Measurements from ENCODE around the gene SYT13.

SYT13 gene

DNA sequence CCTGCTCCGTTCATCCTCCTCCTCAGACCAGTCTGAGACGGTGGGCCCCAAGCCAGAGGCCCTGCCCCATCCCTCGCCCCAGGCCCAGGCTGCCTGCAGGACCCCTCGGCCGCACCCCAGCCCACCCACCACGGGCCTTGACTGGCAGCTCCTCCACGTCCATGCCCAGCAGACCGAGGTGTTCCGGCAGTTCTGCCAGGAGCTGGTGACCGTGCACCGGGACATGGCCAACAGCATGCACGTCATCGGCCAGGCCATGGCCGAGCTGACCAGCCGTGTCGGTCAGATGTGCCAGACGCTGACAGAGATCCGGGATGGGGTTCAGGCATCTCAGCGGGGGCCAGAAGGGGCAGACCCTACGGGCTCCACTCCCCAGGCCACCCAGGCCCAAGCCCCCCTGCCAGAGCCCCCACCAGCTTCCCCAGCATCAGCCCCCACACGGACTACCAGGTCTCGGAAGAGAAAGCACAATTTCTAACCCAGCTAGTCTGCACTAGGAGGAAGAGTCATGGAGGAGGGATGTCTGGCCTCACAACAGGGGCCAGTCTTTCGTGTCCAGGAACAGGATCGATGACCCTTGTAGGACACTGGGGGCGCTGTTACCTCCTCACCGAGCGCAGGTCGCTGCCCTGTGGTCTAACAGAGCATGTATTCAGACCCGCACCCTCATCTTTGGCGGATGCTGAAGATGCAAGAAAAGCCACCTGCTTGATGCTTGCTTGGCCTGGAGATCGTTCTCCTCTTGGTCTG lies 73.4 kb downstream of the SYT13 start:
- no peak for DNase-seq (ENCODE audit: low spot score)
- CTCF ChIA-PET = interaction anchor here (0.5 to 1.1 kb wide), 3 partner anchors 54 to 818 kb away, joined by 3 read pairs; no protein-coding TSS in a partner anchor
- H3K27ac ChIP-seq = no peak overlapping the region
- TF ChIP-seq, protein P1, sequence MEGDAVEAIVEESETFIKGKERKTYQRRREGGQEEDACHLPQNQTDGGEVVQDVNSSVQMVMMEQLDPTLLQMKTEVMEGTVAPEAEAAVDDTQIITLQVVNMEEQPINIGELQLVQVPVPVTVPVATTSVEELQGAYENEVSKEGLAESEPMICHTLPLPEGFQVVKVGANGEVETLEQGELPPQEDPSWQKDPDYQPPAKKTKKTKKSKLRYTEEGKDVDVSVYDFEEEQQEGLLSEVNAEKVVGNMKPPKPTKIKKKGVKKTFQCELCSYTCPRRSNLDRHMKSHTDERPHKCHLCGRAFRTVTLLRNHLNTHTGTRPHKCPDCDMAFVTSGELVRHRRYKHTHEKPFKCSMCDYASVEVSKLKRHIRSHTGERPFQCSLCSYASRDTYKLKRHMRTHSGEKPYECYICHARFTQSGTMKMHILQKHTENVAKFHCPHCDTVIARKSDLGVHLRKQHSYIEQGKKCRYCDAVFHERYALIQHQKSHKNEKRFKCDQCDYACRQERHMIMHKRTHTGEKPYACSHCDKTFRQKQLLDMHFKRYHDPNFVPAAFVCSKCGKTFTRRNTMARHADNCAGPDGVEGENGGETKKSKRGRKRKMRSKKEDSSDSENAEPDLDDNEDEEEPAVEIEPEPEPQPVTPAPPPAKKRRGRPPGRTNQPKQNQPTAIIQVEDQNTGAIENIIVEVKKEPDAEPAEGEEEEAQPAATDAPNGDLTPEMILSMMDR (conservative IDR thresholded peaks at IDR 0.05; ENCODE audit: low read depth) = no peak
- POLR2A ChIA-PET (ENCODE audit: low non-redundant PET) = no interaction called here

GRCh38 chr11:45211732-45212131 lies 74.4 kb downstream of the SYT13 start:
- ChIA-PET POLR2A (ENCODE audit: low non-redundant PET) (no interaction called here), CTCF (interaction anchor here (0.6 kb wide), 1 partner anchor 819 kb away, joined by 3 read pairs; no protein-coding TSS in a partner anchor)
- DNase-seq (ENCODE audit: low spot score) = no peak
- TF ChIP-seq, protein P1 (conservative IDR thresholded peaks at IDR 0.05; ENCODE audit: low read depth) = no peak
- H3K27ac ChIP-seq = no peak overlapping the region

DNA sequence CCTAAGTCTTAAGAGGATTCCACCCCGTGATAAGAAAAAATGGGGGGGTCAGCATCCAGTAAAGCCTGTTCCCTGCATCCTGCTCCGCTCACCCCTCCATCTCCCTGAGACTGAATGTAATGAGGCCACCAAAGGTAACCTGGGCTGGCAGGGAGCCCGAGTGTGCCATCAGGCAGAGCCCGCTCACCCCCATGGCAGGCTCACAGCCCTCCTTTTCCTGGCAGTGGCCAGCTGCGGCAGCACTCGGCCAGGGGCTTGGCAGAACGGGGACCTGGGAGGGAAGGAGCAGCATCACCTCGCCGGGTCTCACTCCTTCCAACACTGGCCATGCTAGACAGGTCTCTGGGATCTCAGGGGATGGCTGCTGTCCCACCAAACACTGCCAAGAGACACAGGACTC lies 75.3 kb downstream of the SYT13 start:
- TF ChIP-seq, protein P1 (conservative IDR thresholded peaks at IDR 0.05; ENCODE audit: low read depth) = no peak
- CTCF ChIA-PET = interaction anchor here (0.6 kb wide), 1 partner anchor 100 kb away, joined by 4 read pairs; no protein-coding TSS in a partner anchor

DNA sequence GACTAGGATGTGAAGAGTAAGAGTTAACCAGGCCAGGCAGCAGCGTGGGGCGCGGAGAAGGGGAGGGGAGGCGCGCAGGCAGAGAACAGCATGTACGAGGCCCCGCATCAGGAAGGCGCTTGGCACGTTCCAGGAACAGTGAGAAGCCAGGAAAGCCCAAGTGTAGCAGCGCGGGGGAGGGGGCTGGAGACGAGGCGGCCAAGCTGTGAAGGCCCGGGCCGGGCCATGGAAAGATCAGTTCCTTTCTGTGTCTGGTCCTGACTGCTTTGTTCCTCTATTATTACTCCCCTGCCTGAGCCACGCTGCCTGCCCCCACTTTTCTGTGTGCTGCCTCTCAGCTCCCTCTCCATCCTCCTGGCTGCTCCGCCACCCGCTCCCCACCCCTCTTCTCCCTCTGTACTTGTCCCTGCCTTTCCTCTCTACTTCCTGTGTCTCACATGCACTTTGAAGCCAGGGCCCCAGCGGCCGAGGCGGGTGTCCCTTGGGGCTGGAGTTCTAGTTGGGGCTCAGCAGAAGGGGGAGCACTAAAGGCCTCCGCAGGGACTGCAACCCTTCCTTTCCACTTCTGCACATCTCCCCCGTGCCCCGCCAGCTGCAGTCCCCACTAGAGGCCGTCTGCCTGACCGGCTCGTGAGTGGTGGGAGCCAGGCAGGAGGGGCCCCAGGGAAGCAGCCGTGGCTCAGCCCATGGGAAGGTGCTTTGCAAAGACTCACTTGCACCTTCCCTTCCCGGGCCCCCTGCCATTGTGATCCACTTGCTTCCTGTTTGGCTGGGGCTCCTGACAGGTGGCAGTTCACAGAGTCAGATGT lies 76.0 kb downstream of the SYT13 start:
- CTCF ChIA-PET = interaction anchor here (0.6 kb wide), 1 partner anchor 99 kb away, joined by 4 read pairs; no protein-coding TSS in a partner anchor
- DNase-seq (ENCODE audit: low spot score) = no peak
- POLR2A ChIA-PET (ENCODE audit: low non-redundant PET) = no interaction called here
- TF ChIP-seq, protein P1 (conservative IDR thresholded peaks at IDR 0.05; ENCODE audit: low read depth) = no peak
- H3K27ac ChIP-seq = no peak overlapping the region

More for the DNA sequence above, 75.3 kb downstream of the SYT13 start:
- no peak for DNase-seq (ENCODE audit: low spot score)
- POLR2A ChIA-PET (ENCODE audit: low non-redundant PET) = no interaction called here
- no peak overlapping the region for H3K27ac ChIP-seq

DNA sequence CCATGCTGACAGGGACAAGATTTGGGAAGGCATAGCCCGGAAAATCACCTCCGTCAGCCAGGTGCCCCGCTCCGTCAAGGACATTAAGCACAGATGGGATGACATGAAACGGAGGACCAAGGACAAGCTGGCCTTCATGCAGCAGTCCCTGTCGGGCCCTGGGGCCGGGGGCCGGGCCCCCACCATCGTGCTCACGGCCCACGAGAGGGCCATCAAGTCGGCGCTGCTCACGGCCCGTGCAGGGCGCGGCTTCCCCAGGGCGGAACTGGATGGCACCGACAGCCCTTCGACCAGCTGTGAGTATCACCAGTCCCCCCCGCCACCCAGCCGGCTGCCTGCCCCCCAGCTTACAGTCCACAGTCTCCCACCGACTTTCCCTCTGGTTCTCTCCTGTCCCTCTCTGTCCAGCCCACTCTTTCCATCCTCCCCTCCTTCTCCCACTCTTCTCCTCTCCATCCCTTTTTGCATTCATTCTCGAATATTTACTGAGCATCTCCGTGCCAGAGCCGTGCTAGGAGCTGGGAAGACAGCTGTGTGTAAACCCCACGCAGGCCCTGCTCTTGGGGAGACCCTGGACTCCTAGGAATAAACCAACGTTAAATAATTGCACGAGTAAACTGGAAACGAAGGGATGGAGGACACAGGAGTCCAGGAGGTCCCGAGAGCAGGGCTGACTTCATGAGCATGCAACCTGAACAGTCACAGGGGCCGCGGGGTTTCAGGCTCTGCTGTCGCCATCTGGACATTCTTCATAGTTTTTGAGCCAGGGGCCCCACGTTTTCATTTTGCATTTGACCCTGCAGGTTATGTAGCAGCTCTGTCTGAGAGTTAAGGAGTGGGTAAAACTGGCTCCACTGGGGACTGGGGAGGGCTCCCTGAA lies 76.9 kb downstream of the SYT13 start:
- POLR2A ChIA-PET (ENCODE audit: low non-redundant PET) = no interaction called here
- DNase-seq (ENCODE audit: low spot score) = no peak
- no peak overlapping the region for H3K27ac ChIP-seq
- TF ChIP-seq, protein P1 (conservative IDR thresholded peaks at IDR 0.05; ENCODE audit: low read depth) = no peak
- CTCF ChIA-PET = no interaction called here

DNA sequence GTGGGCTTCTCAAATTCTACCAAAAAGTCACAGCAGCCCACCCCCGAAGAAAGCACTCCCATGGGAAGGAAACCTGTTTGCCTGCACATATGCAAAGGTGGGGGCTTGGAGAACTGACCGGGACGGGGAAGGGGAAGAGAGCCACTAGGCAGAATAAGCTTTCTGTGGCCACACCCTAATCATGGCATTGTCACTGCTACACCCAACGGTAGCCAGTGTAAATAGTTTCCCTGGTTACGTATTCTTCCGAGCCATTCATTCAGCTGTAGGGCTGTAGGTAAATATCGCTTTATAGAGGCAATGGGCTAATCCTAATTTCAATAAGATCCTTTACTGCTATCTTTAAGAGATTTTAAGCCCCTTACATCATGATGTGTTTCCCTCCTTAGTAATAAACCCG lies 78.0 kb downstream of the SYT13 start:
- no peak overlapping the region for H3K27ac ChIP-seq
- TF ChIP-seq, protein P1 (conservative IDR thresholded peaks at IDR 0.05; ENCODE audit: low read depth) = no peak
- POLR2A ChIA-PET (ENCODE audit: low non-redundant PET) = no interaction called here
- DNase-seq (ENCODE audit: low spot score) = no peak
- CTCF ChIA-PET = no interaction called here
